H9 (cell line): ENCODE measurements around the gene STK38. TPM values are rescaled to one million over a fixed set of nuclear protein-coding genes. Genes with fewer than 3 reads are reported as not detected.

Experiments
- DNase-seq: peaks from one replicate; pipeline ENCODE4 v3.0.0-alpha.2; 2017
- H2AFZ ChIP-seq: one replicate; pipeline ENCODE4 v1.6.1; 2013; ENCODE audit warnings: mild to moderate bottlenecking, low read length, control low read depth, moderate library complexity
- H2AK5ac ChIP-seq: 2 replicates; pipeline ENCODE4 v1.6.1; 2013; ENCODE audit warnings: low read length, control low read depth, mixed read lengths; ENCODE audit not compliant: insufficient read length
- H2BK120ac ChIP-seq: one replicate; pipeline ENCODE4 v1.6.1; 2013; ENCODE audit warnings: low read depth, mild to moderate bottlenecking, low read length, control low read depth, inconsistent platforms; ENCODE audit not compliant: poor library complexity, severe bottlenecking
- H2BK12ac ChIP-seq: 2 replicates; pipeline ENCODE4 v1.6.1; 2013; ENCODE audit warnings: low read length, control low read depth, mixed read lengths, low read depth; ENCODE audit not compliant: insufficient read length
- H2BK15ac ChIP-seq: 2 replicates; pipeline ENCODE4 v1.6.1; 2013; ENCODE audit warnings: low read depth, low read length, control low read depth
- H2BK20ac ChIP-seq: one replicate; pipeline ENCODE4 v1.6.1; 2013; ENCODE audit warnings: low read depth, mild to moderate bottlenecking, low read length, control low read depth, inconsistent platforms; ENCODE audit not compliant: poor library complexity, severe bottlenecking
- H2BK5ac ChIP-seq: 2 replicates; pipeline ENCODE4 v1.6.1; 2013; ENCODE audit warnings: low read length, control low read depth, mixed read lengths; ENCODE audit not compliant: insufficient read length
- H3K14ac ChIP-seq: 2 replicates; pipeline ENCODE4 v1.6.1; 2013; ENCODE audit warnings: low read length, control low read depth; ENCODE audit not compliant: insufficient read depth
- H3K18ac ChIP-seq: 2 replicates; pipeline ENCODE4 v1.6.1; 2013; ENCODE audit warnings: low read depth, mild to moderate bottlenecking, mixed read lengths, low read length, control low read depth; ENCODE audit not compliant: insufficient read length
- H3K23ac ChIP-seq: 2 replicates; pipeline ENCODE4 v1.6.1; 2013; ENCODE audit warnings: low read length, control low read depth, mixed read lengths, low read depth; ENCODE audit not compliant: insufficient read length
- H3K23me2 ChIP-seq: 2 replicates; pipeline ENCODE4 v1.6.1; 2013; ENCODE audit warnings: low read depth, mild to moderate bottlenecking, mixed read lengths, low read length, control low read depth; ENCODE audit not compliant: insufficient read length, poor library complexity, severe bottlenecking
- H3K27ac ChIP-seq: 2 replicates; pipeline ENCODE4 v1.5.1; 2013; ENCODE audit warnings: low read length, control low read depth, mixed read lengths, low read depth; ENCODE audit not compliant: insufficient read length
- H3K27me3 ChIP-seq: 2 replicates; pipeline ENCODE4 v1.6.1; 2013; ENCODE audit warnings: low read length, control low read depth, inconsistent platforms; ENCODE audit not compliant: insufficient read depth
- H3K4ac ChIP-seq: 2 replicates; pipeline ENCODE4 v1.6.1; 2013; ENCODE audit warnings: low read depth, mild to moderate bottlenecking, control low read depth, inconsistent platforms, low read length, moderate library complexity
- H3K4me1 ChIP-seq: 2 replicates; pipeline ENCODE4 v1.6.1; 2013; ENCODE audit warnings: low read length, control low read depth, inconsistent platforms; ENCODE audit not compliant: insufficient read depth
- H3K4me2 ChIP-seq: 2 replicates; pipeline ENCODE4 v1.6.1; 2013; ENCODE audit warnings: low read length, control low read depth, mixed read lengths; ENCODE audit not compliant: insufficient read length, insufficient read depth
- H3K56ac ChIP-seq: 2 replicates; pipeline ENCODE4 v1.6.1; 2013; ENCODE audit warnings: low read depth, mild to moderate bottlenecking, mixed read lengths, low read length, control low read depth; ENCODE audit not compliant: insufficient read length
- H3K79me1 ChIP-seq: 2 replicates; pipeline ENCODE4 v1.6.1; 2013; ENCODE audit warnings: low read depth, mild to moderate bottlenecking, moderate library complexity, low read length, control low read depth, inconsistent platforms; ENCODE audit not compliant: insufficient read depth, poor library complexity, severe bottlenecking
- H3K79me2 ChIP-seq: 2 replicates; pipeline ENCODE4 v1.6.1; 2013; ENCODE audit warnings: low read length, control low read depth, inconsistent platforms; ENCODE audit not compliant: insufficient read depth
- H3K9ac ChIP-seq: 2 replicates; pipeline ENCODE4 v1.6.1; 2013; ENCODE audit warnings: low read length, control low read depth, mixed read lengths; ENCODE audit not compliant: insufficient read length; ENCODE audit errors: extremely low read depth
- H3K9me3 ChIP-seq: one replicate; pipeline ENCODE4 v1.6.1; 2013; ENCODE audit warnings: low read depth, low read length, inconsistent platforms; ENCODE audit not compliant: control insufficient read depth
- H3T11ph ChIP-seq: one replicate; pipeline ENCODE4 v1.6.1; 2013; ENCODE audit warnings: mild to moderate bottlenecking, low read length, control low read depth, inconsistent platforms
- H4K20me1 ChIP-seq: one replicate; pipeline ENCODE4 v1.6.1; 2013; ENCODE audit not compliant: control insufficient read depth, insufficient read length, insufficient read depth
- H4K5ac ChIP-seq: 2 replicates; pipeline ENCODE4 v1.6.1; 2013; ENCODE audit warnings: low read depth, mild to moderate bottlenecking, mixed read lengths, low read length, control low read depth; ENCODE audit not compliant: insufficient read length
- H4K8ac ChIP-seq: replicated peaks from 2 replicates; pipeline ENCODE4 v1.6.1; 2013; ENCODE audit warnings: low read length, control low read depth, mixed read lengths, low read depth; ENCODE audit not compliant: insufficient read length
- H4K91ac ChIP-seq: 2 replicates; pipeline ENCODE4 v1.6.1; 2013; ENCODE audit warnings: low read depth, mild to moderate bottlenecking, moderate library complexity, mixed read lengths, low read length, control low read depth; ENCODE audit not compliant: insufficient read length
- H3K27ac Mint-ChIP-seq, 3 experiments: 2 replicates in 2 of 3; 3 replicates in 1 of 3; pipeline ENCODE4 v1.8.0; 2020 to 2021; ENCODE audit warnings: mixed read lengths in 3 of 3, mild to moderate bottlenecking in 1 of 3, moderate library complexity in 1 of 3
- H3K27me3 Mint-ChIP-seq: 2 replicates; pipeline ENCODE4 v1.8.0; 2021; ENCODE audit warnings: low read depth, mild to moderate bottlenecking, moderate library complexity, mixed read lengths
- H3K36me3 Mint-ChIP-seq, 3 experiments: 2 replicates in 2 of 3; 3 replicates in 1 of 3; pipeline ENCODE4 v1.8.0; 2020 to 2021; ENCODE audit warnings: low read depth in 3 of 3, mixed read lengths in 3 of 3; ENCODE audit not compliant: insufficient read depth in 1 of 3
- H3K4me1 Mint-ChIP-seq, 2 experiments: 2 replicates each; pipeline ENCODE4 v1.8.0; 2020; ENCODE audit warnings: mixed read lengths in 2 of 2
- H3K4me3 Mint-ChIP-seq, 2 experiments: 2 replicates in 1 of 2; 3 replicates in 1 of 2; pipeline ENCODE4 v1.8.0; 2020 to 2021; ENCODE audit warnings: mild to moderate bottlenecking in 2 of 2, mixed read lengths in 2 of 2, moderate library complexity in 1 of 2
- H3K9me3 Mint-ChIP-seq, 2 experiments: 2 replicates in 1 of 2; 3 replicates in 1 of 2; pipeline ENCODE4 v1.8.0; 2020; ENCODE audit warnings: mild to moderate bottlenecking in 2 of 2, mixed read lengths in 2 of 2, moderate library complexity in 1 of 2
- CTCF ChIP-seq: fragments of 200-600 bp; sonication (generic); conservative IDR thresholded peaks from 3 replicates; pipeline ENCODE4 v1.8.0; 2021; ENCODE audit warnings: antibody characterized with exemption, mild to moderate bottlenecking
- whole genome bisulfite sequencing: extraction: QIAGEN DNeasy Blood & Tissue Kit; methylation state at CpG from one replicate; pipeline ENCODE4 v1.1.7; 2013; ENCODE audit warnings: missing lambda C conversion rate, low lambda C conversion rate, mixed read lengths; ENCODE audit not compliant: insufficient read length; ENCODE audit errors: extremely low coverage; 5-methylcytosine and 5-hydroxymethylcytosine counted together
- total RNA-seq: library from RNA; stranded (reverse); gene quantifications from 2 replicates; pipeline ENCODE4 v1.2.1, GENCODE V29; 2021

The STK38 gene
- total RNA-seq, 1 experiment from 2014 or later, result 17.5 TPM

DNA sequence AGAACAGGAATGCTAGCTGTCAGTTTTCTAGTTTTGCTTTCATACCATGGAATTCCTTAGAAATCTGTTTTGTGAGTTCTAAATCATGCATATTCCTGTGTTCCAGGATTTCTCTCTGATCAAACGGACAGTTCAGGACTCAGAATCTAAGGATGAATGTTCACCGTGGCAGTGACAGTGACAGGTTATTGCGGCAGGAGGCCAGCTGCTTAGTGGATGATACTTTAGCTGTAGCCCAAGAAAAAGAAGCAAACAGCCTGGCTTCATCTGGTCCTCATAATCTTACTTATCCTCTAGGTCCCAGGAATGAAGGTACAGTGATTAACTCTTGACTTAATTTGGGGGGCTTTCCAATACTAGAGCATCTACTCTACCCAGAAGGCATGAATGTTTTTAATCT is 77.3 kb downstream of the STK38 start:
- H3K4ac ChIP-seq, result no peak overlapping the region
- no peak overlapping the region for H3K14ac ChIP-seq
- no peak overlapping the region for H3K27ac ChIP-seq
- no peak overlapping the region for H4K8ac ChIP-seq
- H2AFZ ChIP-seq, result no peak overlapping the region
- no peak overlapping the region for H2BK15ac ChIP-seq
- no peak overlapping the region for H4K91ac ChIP-seq
- H3K4me3 Mint-ChIP-seq, result no peak overlapping the region
- no peaks in the 10 kb centered on the region for H3K27me3 Mint-ChIP-seq
- no CpG with 5 or more reads among the region's 3 CpGs for WGBS
- H3K4me1 Mint-ChIP-seq, result peaks cover 0 to 3% of the 10 kb centered on the region in 2 experiments; a peak in 1 of 4 replicates
- H4K20me1 ChIP-seq, result no peaks in the 10 kb centered on the region
- no peak overlapping the region for H2AK5ac ChIP-seq
- peaks cover 5 to 18% (median 17%) of the 10 kb centered on the region in 3 experiments; a peak in 6 of 7 replicates for H3K36me3 Mint-ChIP-seq
- H3T11ph ChIP-seq, result no peak overlapping the region
- no peak for DNase-seq
- H3K79me2 ChIP-seq, result peaks cover 8% of the 10 kb centered on the region; the same call in 1 of the 2 replicates
- H2BK5ac ChIP-seq, result no peak overlapping the region
- no peak overlapping the region; a peak in 1 of 7 replicates for H3K27ac Mint-ChIP-seq
- H3K9me3 ChIP-seq, result no peaks in the 10 kb centered on the region
- no peak for TF ChIP-seq CTCF
- no peaks in the 10 kb centered on the region for H3K9me3 Mint-ChIP-seq
- H2BK20ac ChIP-seq, result no peak overlapping the region
- no peaks in the 10 kb centered on the region for H3K4me1 ChIP-seq
- H3K23ac ChIP-seq, result no peak overlapping the region
- H3K56ac ChIP-seq, result no peak overlapping the region
- no peaks in the 10 kb centered on the region for H3K27me3 ChIP-seq
- H4K5ac ChIP-seq, result no peak overlapping the region
- no peak overlapping the region for H3K9ac ChIP-seq
- H3K4me2 ChIP-seq, result no peak overlapping the region
- H3K79me1 ChIP-seq, result peaks cover 4% of the 10 kb centered on the region
- H2BK12ac ChIP-seq, result no peak overlapping the region
- H2BK120ac ChIP-seq, result no peak overlapping the region
- no peaks in the 10 kb centered on the region for H3K23me2 ChIP-seq
- no peak overlapping the region for H3K18ac ChIP-seq
